ENCODE data around the gene MGAT5.

Gene MGAT5

DNA sequence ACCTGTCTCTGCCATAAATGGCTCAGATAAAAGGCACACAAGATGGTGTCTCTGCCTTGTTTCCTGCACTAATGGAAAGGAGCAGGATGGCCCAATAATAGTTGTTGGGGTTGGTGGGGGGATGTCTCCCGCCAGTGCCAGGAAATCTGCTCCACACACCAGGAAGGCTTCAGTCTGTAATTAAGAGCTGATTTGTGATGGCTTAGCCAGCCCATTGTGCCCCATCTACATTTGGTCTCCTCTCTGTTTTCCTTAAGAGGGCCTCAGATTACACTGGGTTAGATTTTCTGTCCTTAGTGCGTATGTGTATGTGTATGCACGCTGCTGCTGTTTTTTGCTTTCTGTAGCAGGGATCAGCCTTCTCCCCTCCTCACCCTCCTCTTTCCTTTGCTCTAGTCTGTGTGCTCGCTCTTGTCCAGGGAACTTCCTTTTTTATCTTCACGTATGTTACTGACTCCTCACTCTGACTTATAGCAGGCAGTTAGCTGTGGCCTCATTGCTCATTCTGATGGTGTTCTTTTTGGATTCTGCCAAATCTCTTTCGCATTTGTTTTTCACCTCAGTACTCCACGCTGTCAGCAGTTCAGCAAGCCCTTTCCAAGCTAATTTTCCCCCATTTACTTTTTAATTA, 33.4 kb upstream of the MGAT5 start:
- Histone ChIP-seq H3K27me3 (ENCODE audit: low read depth, low read length) (peaks cover 10% of the 10 kb centered on the region), H4K20me1 (ENCODE audit: insufficient read depth, low read length) (peaks cover 27% of the 10 kb centered on the region), H3K4me3 (ENCODE audit: low read length) (no peak overlapping the region), H2AFZ (ENCODE audit: low read depth, low read length) (no peak overlapping the region), H3K4me2 (ENCODE audit: low read length) (no peak overlapping the region), H3K36me3 (replicated peaks; ENCODE audit: low read depth, low read length) (no peaks in the 10 kb centered on the region), H3K9ac (ENCODE audit: low read length) (no peak overlapping the region), H3K27ac (ENCODE audit: low read length) (no peak overlapping the region), H3K79me2 (ENCODE audit: low read length) (no peaks in the 10 kb centered on the region), H3K4me1 (ENCODE audit: low read length) (peaks cover 15% of the 10 kb centered on the region), H3K9me3 (ENCODE audit: insufficient read depth, low read length) (no peaks in the 10 kb centered on the region)
- TF ChIP-seq EZH2phosphoT487 (IDR thresholded peaks at IDR 0.05; ENCODE audit: low read depth) (no peak), CTCF (IDR thresholded peaks at IDR 0.05; ENCODE audit: low read depth, low read length) (no peak)

DNA sequence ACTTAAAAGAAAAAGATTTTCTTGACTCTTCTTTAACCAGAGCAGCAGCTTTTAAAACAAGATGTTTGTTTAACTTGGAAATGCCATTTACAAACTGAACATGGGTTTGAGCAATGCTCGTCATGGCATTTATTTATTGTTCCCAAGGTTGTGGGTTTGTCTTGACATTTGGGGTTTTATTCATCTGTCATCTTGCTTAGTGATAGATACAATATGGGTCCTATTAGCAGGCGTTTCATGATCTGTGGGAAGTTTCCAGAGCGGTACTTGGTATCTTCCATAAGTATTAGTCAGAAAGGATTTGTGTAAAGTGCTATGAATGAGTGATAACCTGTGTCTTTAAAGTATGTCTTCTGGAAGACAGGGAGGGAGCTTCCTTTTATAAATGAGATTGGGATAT, 29.9 kb upstream of the MGAT5 start:
- peaks cover 7% of the 10 kb centered on the region for H3K36me3 ChIP-seq (replicated peaks; ENCODE audit: low read depth, low read length)
- no peak overlapping the region for H3K9ac ChIP-seq (ENCODE audit: low read length)
- H3K4me2 ChIP-seq (ENCODE audit: low read length): no peak overlapping the region
- H3K27ac ChIP-seq (ENCODE audit: low read length): no peak overlapping the region
- peaks cover 18% of the 10 kb centered on the region for H4K20me1 ChIP-seq (ENCODE audit: insufficient read depth, low read length)
- H3K27me3 ChIP-seq (ENCODE audit: low read depth, low read length): peaks cover 29% of the 10 kb centered on the region
- H3K4me1 ChIP-seq (ENCODE audit: low read length): peaks cover 4% of the 10 kb centered on the region
- TF ChIP-seq EZH2phosphoT487 (IDR thresholded peaks at IDR 0.05; ENCODE audit: low read depth): no peak
- TF ChIP-seq CTCF (IDR thresholded peaks at IDR 0.05; ENCODE audit: low read depth, low read length): no peak
- H3K9me3 ChIP-seq (ENCODE audit: insufficient read depth, low read length): peaks cover 13% of the 10 kb centered on the region; the same call in 1 of the 2 replicates
- H2AFZ ChIP-seq (ENCODE audit: low read depth, low read length): no peak overlapping the region
- H3K79me2 ChIP-seq (ENCODE audit: low read length): no peaks in the 10 kb centered on the region
- H3K4me3 ChIP-seq (ENCODE audit: low read length): no peak overlapping the region

DNA sequence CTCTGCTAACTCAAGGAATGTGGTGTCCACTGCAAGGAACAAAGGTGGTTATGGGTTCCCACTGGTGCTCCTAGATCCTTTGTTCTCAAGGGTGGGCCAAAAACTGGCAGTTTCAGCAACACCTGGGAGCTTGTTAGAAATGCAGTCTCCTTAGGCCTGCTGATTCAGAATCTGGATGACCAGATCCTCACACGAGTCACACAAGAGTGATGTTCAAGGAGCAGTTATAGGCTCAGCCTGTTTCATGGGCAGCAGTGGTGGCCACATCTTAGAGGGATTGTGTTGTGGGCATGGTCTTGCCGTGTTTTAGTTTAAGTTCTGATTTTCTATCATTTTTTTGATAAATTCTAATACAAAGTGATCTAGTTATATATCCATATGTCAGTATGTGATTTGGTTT, 28.7 kb upstream of the MGAT5 start:
- H4K20me1 ChIP-seq (ENCODE audit: insufficient read depth, low read length): peaks cover 14% of the 10 kb centered on the region

GRCh38 chr2:134225841-134226240, 28.0 kb upstream of the MGAT5 start:
- no peaks in the 10 kb centered on the region for H3K4me1 ChIP-seq (ENCODE audit: low read length)
- peaks cover 13% of the 10 kb centered on the region; the same call in 1 of the 2 replicates for H3K9me3 ChIP-seq (ENCODE audit: insufficient read depth, low read length)
- H2AFZ ChIP-seq (ENCODE audit: low read depth, low read length): no peak overlapping the region
- no peak overlapping the region for H3K4me3 ChIP-seq (ENCODE audit: low read length)
- no peaks in the 10 kb centered on the region for H3K79me2 ChIP-seq (ENCODE audit: low read length)
- no peak overlapping the region for H3K4me2 ChIP-seq (ENCODE audit: low read length)
- H3K36me3 ChIP-seq (replicated peaks; ENCODE audit: low read depth, low read length): peaks cover 7% of the 10 kb centered on the region
- H4K20me1 ChIP-seq (ENCODE audit: insufficient read depth, low read length): peaks cover 14% of the 10 kb centered on the region
- no peak overlapping the region for H3K9ac ChIP-seq (ENCODE audit: low read length)
- no peak for TF ChIP-seq EZH2phosphoT487 (IDR thresholded peaks at IDR 0.05; ENCODE audit: low read depth)
- no peak for TF ChIP-seq CTCF (IDR thresholded peaks at IDR 0.05; ENCODE audit: low read depth, low read length)
- H3K27ac ChIP-seq (ENCODE audit: low read length): no peak overlapping the region
- H3K27me3 ChIP-seq (ENCODE audit: low read depth, low read length): peaks cover 19% of the 10 kb centered on the region

More for the DNA sequence above, 28.7 kb upstream of the MGAT5 start:
- no peaks in the 10 kb centered on the region for H3K79me2 ChIP-seq (ENCODE audit: low read length)
- peaks cover 7% of the 10 kb centered on the region for H3K36me3 ChIP-seq (replicated peaks; ENCODE audit: low read depth, low read length)
- no peak overlapping the region for H3K27ac ChIP-seq (ENCODE audit: low read length)
- H3K9ac ChIP-seq (ENCODE audit: low read length): no peak overlapping the region
- H2AFZ ChIP-seq (ENCODE audit: low read depth, low read length): no peak overlapping the region
- peaks cover 13% of the 10 kb centered on the region; the same call in 1 of the 2 replicates for H3K9me3 ChIP-seq (ENCODE audit: insufficient read depth, low read length)
- no peak overlapping the region for H3K4me2 ChIP-seq (ENCODE audit: low read length)
- TF ChIP-seq EZH2phosphoT487 (IDR thresholded peaks at IDR 0.05; ENCODE audit: low read depth): no peak
- TF ChIP-seq CTCF (IDR thresholded peaks at IDR 0.05; ENCODE audit: low read depth, low read length): no peak
- peaks cover 24% of the 10 kb centered on the region for H3K27me3 ChIP-seq (ENCODE audit: low read depth, low read length)
- H3K4me1 ChIP-seq (ENCODE audit: low read length): no peaks in the 10 kb centered on the region
- H3K4me3 ChIP-seq (ENCODE audit: low read length): no peak overlapping the region

All from OCI-LY3 (cell line).